HepG2 (cell line): Measurements from ENCODE around the gene TMEM135. TPM values are rescaled to one million over a fixed set of nuclear protein-coding genes. Genes with fewer than 3 reads are reported as not detected.

Experiments used
- ATAC-seq: fragments of 200-7000 bp; cut with Tn5 transposase; 3 replicates; pipeline ENCODE4 v1.9.1; 2020; ENCODE audit warnings: mild to moderate bottlenecking, moderate library complexity
- BruUV-seq: library from RNA; stranded (reverse); fragments of 400-500 nt; replicated peaks from 2 replicates; lab custom pipeline; 2021; lab: Mats Ljungman, UMichigan
- CTCF ChIA-PET: fragments of 300-600 bp; formaldehyde crosslinking; extraction: SDS; loops from one replicate; lab custom pipeline; 2021; ENCODE audit warnings: low total read pairs, inconsistent platforms, low intra/inter-chr PET ratio; lab: Yijun Ruan, JAX
- POLR2A ChIA-PET: fragments of 350-600 bp; sonication (Branson Sonifier 250); formaldehyde crosslinking; loops from one replicate; lab custom pipeline; 2020; ENCODE audit warnings: antibody characterized with exemption, inconsistent platforms; lab: Yijun Ruan, JAX
- DNase-seq: peaks from one replicate; pipeline ENCODE4 v3.0.0-alpha.2; 2015; ENCODE audit warnings: low spot score
- FAIRE-seq: peaks from 3 replicates; lab custom pipeline; 2011; peaks lifted over from hg19 to GRCh38; lab: Jason Lieb, UNC
- H2AFZ ChIP-seq: one replicate; pipeline ENCODE4 v1.6.1; 2011; ENCODE audit warnings: low read length, inconsistent platforms
- H3K27ac ChIP-seq: fragments of 300-600 bp; 3 replicates; pipeline ENCODE4 v1.8.0; 2011; ENCODE audit warnings: mixed run types, mild to moderate bottlenecking, mixed read lengths, low read length, inconsistent platforms; ENCODE audit not compliant: insufficient read depth; ENCODE audit errors: extremely low read length
- H3K27me3 ChIP-seq, 2 experiments: fragments of 200-600 bp in 1 of 2; 2 replicates in 1 of 2; 3 replicates in 1 of 2; pipeline versions ENCODE4 v1.6.0 to v1.8.0; 2011; ENCODE audit warnings: low read length in 2 of 2, mild to moderate bottlenecking in 2 of 2, moderate library complexity in 2 of 2, inconsistent platforms in 1 of 2; ENCODE audit not compliant: insufficient read depth in 2 of 2, control insufficient read depth in 1 of 2
- H3K36me3 ChIP-seq, 2 experiments: fragments of 200-600 bp in 1 of 2; replicated peaks in 1 of 2; 2 replicates in 1 of 2; 3 replicates in 1 of 2; pipeline versions ENCODE4 v1.5.1 to v1.8.0; 2011; ENCODE audit warnings: low read length in 2 of 2, inconsistent platforms in 1 of 2; ENCODE audit not compliant: insufficient read depth in 2 of 2, control insufficient read depth in 1 of 2
- H3K4me1 ChIP-seq: 2 replicates; pipeline ENCODE4 v1.5.1; 2012; ENCODE audit warnings: low read length, inconsistent platforms; ENCODE audit not compliant: insufficient read depth
- H3K4me2 ChIP-seq: 2 replicates; pipeline ENCODE4 v1.6.0; 2011; ENCODE audit warnings: low read depth, low read length, inconsistent platforms
- H3K4me3 ChIP-seq, 3 experiments: fragments of 200-600 bp in 1 of 3; sonication (generic), shearing (Covaris generic) in 1 of 3; replicated peaks in 1 of 3; 2 replicates each; pipeline ENCODE4 v1.5.1; 2011 to 2016; ENCODE audit warnings: low read length in 3 of 3, inconsistent platforms in 2 of 3, low read depth in 2 of 3, mild to moderate bottlenecking in 2 of 3, control low read depth in 1 of 3, mixed read lengths in 1 of 3; ENCODE audit not compliant: insufficient read depth in 1 of 3
- H3K79me2 ChIP-seq: one replicate; pipeline ENCODE4 v1.6.1; 2011; ENCODE audit warnings: low read length, inconsistent platforms; ENCODE audit not compliant: insufficient read depth
- H3K9ac ChIP-seq: 2 replicates; pipeline ENCODE4 v1.6.0; 2011; ENCODE audit warnings: mild to moderate bottlenecking, low read depth, low read length, inconsistent platforms; ENCODE audit not compliant: insufficient read depth
- H3K9me3 ChIP-seq: 2 replicates; pipeline ENCODE4 v1.5.1; 2012; ENCODE audit warnings: mild to moderate bottlenecking, low read length
- H4K20me1 ChIP-seq: 2 replicates; pipeline ENCODE4 v1.6.0; 2011; ENCODE audit warnings: inconsistent platforms, mild to moderate bottlenecking, low read length, moderate library complexity; ENCODE audit not compliant: insufficient read depth
- GATA4 ChIP-seq: sonication (generic); IDR thresholded peaks from 2 replicates; pipeline ENCODE4 v1.6.1; 2016; ENCODE audit warnings: antibody characterized with exemption, low read depth, borderline replicate concordance
- MIER2 ChIP-seq: IDR thresholded peaks from 2 replicates; pipeline ENCODE4 v1.6.1; 2016; ENCODE audit warnings: missing biosample characterization, missing genetic modification reagents
- RCOR2 ChIP-seq: IDR thresholded peaks from 2 replicates; pipeline ENCODE4 v1.6.1; 2016; ENCODE audit warnings: missing biosample characterization, missing genetic modification reagents
- ZNF451 ChIP-seq: sonication (generic); formaldehyde crosslinking; IDR thresholded peaks from 2 replicates; pipeline ENCODE4 v1.5.0; 2020; ENCODE audit warnings: mild to moderate bottlenecking, missing genetic modification reagents
- ZNF841 ChIP-seq: sonication (generic); formaldehyde crosslinking; IDR thresholded peaks from 2 replicates; pipeline ENCODE4 v1.8.1; 2023; ENCODE audit warnings: missing genetic modification reagents, borderline replicate concordance
- WGBS: methylation state at CpG from one replicate; pipeline ENCODE4 v1.1.6; 2017; ENCODE audit warnings: low lambda C conversion rate; 5-methylcytosine and 5-hydroxymethylcytosine counted together
- in situ Hi-C: cut with HindIII; loops from 2 replicates; pipeline ENCODE4 v1.10.0; 2017; ENCODE audit warnings: low pct_unique_long_range_greater_than_20kb; ENCODE audit not compliant: extremely low pct_ligation_motif_present
- intact Hi-C: fragments of 100-400 bp; cut with micrococcal nuclease; formaldehyde crosslinking; loops from one replicate; pipeline ENCODE4 v1.10.0; 2022; ENCODE audit not compliant: unreplicated experiment
- polyA plus RNA-seq, 8 experiments: library from polyadenylated mRNA; depleted of rRNA in 3 of 8; stranded (reverse) in 7 of 8; unstranded in 1 of 8; fragments of >200 nt; fragmentation: Illumina TruSeq in 4 of 8; extraction: Trizol in 4 of 8; gene quantifications; 2 replicates each; pipeline versions ENCODE4 v1.2.1 to v1.2.3, GENCODE V29; 2011 to 2016; ENCODE audit warnings: low read depth in 4 of 8, missing spikeins in 1 of 8, mixed read lengths in 1 of 8; ENCODE audit not compliant: insufficient read depth in 1 of 8
- total RNA-seq, 5 experiments: library from RNA; depleted of rRNA; stranded (reverse); fragments of >200 nt; fragmentation: Illumina TruSeq; extraction: Trizol; gene quantifications; 2 replicates each; pipeline ENCODE4 v1.2.3, GENCODE V29; 2016; ENCODE audit warnings: low read depth in 1 of 5
- TF ChIP-seq, protein P1 (sequence below): sonication (generic); formaldehyde crosslinking; IDR thresholded peaks from 2 replicates; pipeline ENCODE4 v1.8.0; 2022; ENCODE audit warnings: missing genetic modification reagents, mild to moderate bottlenecking, moderate library complexity, borderline replicate concordance
- TF ChIP-seq, protein P2 (sequence below): sonication (generic); formaldehyde crosslinking; conservative IDR thresholded peaks from 2 replicates; pipeline ENCODE4 v1.8.0; 2022; ENCODE audit warnings: low read depth, missing genetic modification reagents
- TF ChIP-seq, protein P3 (sequence below): sonication (generic); formaldehyde crosslinking; IDR thresholded peaks from 2 replicates; pipeline ENCODE4 v1.5.1; 2020; ENCODE audit warnings: missing genetic modification reagents, mild to moderate bottlenecking, borderline replicate concordance

Gene TMEM135
- total and polyA plus RNA-seq, 2 of the 13 experiments (the other 11 are each of a cell fraction or from before 2014, with no cell fraction given) = 36.6 to 88.9 TPM

DNA sequence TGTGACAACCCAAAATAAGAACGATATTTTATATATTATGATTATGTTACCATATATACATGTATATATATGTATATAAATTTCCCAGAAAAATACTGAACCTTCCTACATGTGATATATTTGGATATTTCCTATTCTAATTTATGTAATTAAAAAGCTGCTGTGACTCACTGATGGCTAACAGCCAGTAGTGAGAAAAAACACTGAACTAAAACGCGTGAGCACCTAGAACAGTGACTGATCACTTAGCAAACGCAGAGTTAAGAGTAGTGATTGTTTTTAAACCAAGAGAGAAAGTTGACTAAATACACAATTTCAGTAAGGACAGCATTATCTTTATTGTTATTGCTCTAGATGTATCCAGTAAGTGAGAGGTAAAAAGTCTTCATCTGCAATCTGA, 213.8 kb downstream of the TMEM135 start:
- no peak overlapping the region for H3K4me2 ChIP-seq
- no peaks in the 10 kb centered on the region for H3K4me1 ChIP-seq
- no TSS peak for BruUV-seq
- H2AFZ ChIP-seq = no peak overlapping the region
- intact Hi-C loops (no loop called here), in situ Hi-C loops (no loop called here)
- POLR2A ChIA-PET = no interaction called here
- H3K36me3 ChIP-seq = no peaks in the 10 kb centered on the region; a peak in 1 of 5 replicates
- H3K79me2 ChIP-seq = peaks cover 10% of the 10 kb centered on the region
- DNase-seq = no peak
- FAIRE-seq = no peak
- peaks cover 5% of the 10 kb centered on the region; the same call in 1 of the 2 replicates for H4K20me1 ChIP-seq
- ATAC-seq = no peak
- 96% methylated on average over 4 of the region's 4 CpGs for WGBS
- TF ChIP-seq GATA4 = no peak
- no peak for TF ChIP-seq ZNF451
- no peak for TF ChIP-seq MIER2 (CRISPR knock-in tag)
- no peak for TF ChIP-seq ZNF841 (CRISPR knock-in tag)
- TF ChIP-seq, protein P1, sequence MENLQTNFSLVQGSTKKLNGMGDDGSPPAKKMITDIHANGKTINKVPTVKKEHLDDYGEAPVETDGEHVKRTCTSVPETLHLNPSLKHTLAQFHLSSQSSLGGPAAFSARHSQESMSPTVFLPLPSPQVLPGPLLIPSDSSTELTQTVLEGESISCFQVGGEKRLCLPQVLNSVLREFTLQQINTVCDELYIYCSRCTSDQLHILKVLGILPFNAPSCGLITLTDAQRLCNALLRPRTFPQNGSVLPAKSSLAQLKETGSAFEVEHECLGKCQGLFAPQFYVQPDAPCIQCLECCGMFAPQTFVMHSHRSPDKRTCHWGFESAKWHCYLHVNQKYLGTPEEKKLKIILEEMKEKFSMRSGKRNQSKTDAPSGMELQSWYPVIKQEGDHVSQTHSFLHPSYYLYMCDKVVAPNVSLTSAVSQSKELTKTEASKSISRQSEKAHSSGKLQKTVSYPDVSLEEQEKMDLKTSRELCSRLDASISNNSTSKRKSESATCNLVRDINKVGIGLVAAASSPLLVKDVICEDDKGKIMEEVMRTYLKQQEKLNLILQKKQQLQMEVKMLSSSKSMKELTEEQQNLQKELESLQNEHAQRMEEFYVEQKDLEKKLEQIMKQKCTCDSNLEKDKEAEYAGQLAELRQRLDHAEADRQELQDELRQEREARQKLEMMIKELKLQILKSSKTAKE = no peak
- no peak for TF ChIP-seq RCOR2 (CRISPR knock-in tag)
- TF ChIP-seq, protein P2, sequence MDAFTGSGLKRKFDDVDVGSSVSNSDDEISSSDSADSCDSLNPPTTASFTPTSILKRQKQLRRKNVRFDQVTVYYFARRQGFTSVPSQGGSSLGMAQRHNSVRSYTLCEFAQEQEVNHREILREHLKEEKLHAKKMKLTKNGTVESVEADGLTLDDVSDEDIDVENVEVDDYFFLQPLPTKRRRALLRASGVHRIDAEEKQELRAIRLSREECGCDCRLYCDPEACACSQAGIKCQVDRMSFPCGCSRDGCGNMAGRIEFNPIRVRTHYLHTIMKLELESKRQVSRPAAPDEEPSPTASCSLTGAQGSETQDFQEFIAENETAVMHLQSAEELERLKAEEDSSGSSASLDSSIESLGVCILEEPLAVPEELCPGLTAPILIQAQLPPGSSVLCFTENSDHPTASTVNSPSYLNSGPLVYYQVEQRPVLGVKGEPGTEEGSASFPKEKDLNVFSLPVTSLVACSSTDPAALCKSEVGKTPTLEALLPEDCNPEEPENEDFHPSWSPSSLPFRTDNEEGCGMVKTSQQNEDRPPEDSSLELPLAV (CRISPR knock-in tag) = no peak
- TF ChIP-seq, protein P3, sequence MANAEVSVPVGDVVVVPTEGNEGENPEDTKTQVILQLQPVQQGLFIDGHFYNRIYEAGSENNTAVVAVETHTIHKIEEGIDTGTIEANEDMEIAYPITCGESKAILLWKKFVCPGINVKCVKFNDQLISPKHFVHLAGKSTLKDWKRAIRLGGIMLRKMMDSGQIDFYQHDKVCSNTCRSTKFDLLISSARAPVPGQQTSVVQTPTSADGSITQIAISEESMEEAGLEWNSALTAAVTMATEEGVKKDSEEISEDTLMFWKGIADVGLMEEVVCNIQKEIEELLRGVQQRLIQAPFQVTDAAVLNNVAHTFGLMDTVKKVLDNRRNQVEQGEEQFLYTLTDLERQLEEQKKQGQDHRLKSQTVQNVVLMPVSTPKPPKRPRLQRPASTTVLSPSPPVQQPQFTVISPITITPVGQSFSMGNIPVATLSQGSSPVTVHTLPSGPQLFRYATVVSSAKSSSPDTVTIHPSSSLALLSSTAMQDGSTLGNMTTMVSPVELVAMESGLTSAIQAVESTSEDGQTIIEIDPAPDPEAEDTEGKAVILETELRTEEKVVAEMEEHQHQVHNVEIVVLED (CRISPR knock-in tag) = no peak
- CTCF ChIA-PET = no interaction called here
- H3K27ac ChIP-seq = no peak overlapping the region
- H3K9ac ChIP-seq = no peak overlapping the region
- no peaks in the 10 kb centered on the region for H3K9me3 ChIP-seq
- no peaks in the 10 kb centered on the region for H3K27me3 ChIP-seq
- no peak overlapping the region for H3K4me3 ChIP-seq
